Adrenal gland (tissue), 5 donors: Measurements from ENCODE around the gene PHKB.

ENCODE experiments used
- CTCF ChIP-seq, 6 experiments: fragments of 450-650 bp in 4 of 6; fragments of 200-600 bp in 2 of 6; sonication (generic) in 1 of 6; IDR thresholded peaks; 1 replicate in 5 of 6; 2 replicates in 1 of 6; pipeline versions ENCODE4 v1.5.1 to v1.8.0; 2016 to 2021; ENCODE audit warnings: antibody characterized with exemption in 6 of 6, mild to moderate bottlenecking in 2 of 6, moderate library complexity in 1 of 6
- POLR2A ChIP-seq, 2 donors: fragments of 450-650 bp; IDR thresholded peaks; one replicate each; pipeline ENCODE4 v1.6.1; 2017; ENCODE audit warnings: antibody characterized with exemption in 2 of 2, mild to moderate bottlenecking in 2 of 2, moderate library complexity in 1 of 2
- donor health status: DM: no; HTN: no; CAD: no.

- TF ChIP-seq CTCF (IDR thresholded peaks at IDR 0.05) (no peak), POLR2A (IDR thresholded peaks at IDR 0.05) (no peak)
Observed at GRCh38 chr16:47727131-47727530, 266.0 kb downstream of the PHKB start.
